Vagina (tissue), 2 donors: ENCODE measurements around the gene TUBGCP4.

ENCODE experiments used
- POLR2A ChIP-seq, 2 donors: fragments of 450-650 bp; IDR thresholded peaks; one replicate each; pipeline ENCODE4 v1.6.1; 2017; ENCODE audit warnings: antibody characterized with exemption in 2 of 2, mild to moderate bottlenecking in 2 of 2, moderate library complexity in 2 of 2
- POLR2AphosphoS5 ChIP-seq, 2 donors: sonication (generic); formaldehyde crosslinking; IDR thresholded peaks; one replicate each; pipeline ENCODE4 v1.9.0; 2017; ENCODE audit warnings: antibody characterized with exemption in 2 of 2, mild to moderate bottlenecking in 2 of 2, low read depth in 1 of 2; ENCODE audit not compliant: insufficient read depth in 1 of 2
- TF ChIP-seq, protein P1 (sequence below), 3 experiments: fragments of 450-650 bp in 2 of 3; fragments of 200-600 bp in 1 of 3; sonication (generic) in 1 of 3; IDR thresholded peaks; one replicate each; pipeline ENCODE4 v1.5.1; 2017 to 2019; ENCODE audit warnings: antibody characterized with exemption in 3 of 3, mild to moderate bottlenecking in 2 of 3, moderate library complexity in 2 of 3

DNA sequence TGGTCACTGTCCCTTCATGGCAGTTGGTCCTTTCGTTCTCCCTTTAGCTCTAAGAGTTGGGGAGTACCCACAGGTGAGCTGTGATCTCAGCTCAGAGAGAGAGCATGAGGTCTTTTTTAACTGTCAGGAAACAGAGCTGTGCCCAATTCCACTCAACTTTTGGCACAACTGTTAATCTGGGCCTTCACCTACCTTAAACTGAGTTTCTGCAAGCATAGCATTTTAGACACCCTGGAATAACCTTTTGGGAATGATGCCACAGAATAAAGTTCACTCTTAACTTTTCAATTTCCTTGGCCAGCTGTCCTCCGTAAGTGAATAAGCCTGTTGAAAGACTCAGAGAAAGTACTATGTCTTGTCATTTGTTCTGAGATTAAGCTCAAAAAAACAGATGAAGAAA lies 35.9 kb downstream of the TUBGCP4 start:
- TF ChIP-seq, protein P1, sequence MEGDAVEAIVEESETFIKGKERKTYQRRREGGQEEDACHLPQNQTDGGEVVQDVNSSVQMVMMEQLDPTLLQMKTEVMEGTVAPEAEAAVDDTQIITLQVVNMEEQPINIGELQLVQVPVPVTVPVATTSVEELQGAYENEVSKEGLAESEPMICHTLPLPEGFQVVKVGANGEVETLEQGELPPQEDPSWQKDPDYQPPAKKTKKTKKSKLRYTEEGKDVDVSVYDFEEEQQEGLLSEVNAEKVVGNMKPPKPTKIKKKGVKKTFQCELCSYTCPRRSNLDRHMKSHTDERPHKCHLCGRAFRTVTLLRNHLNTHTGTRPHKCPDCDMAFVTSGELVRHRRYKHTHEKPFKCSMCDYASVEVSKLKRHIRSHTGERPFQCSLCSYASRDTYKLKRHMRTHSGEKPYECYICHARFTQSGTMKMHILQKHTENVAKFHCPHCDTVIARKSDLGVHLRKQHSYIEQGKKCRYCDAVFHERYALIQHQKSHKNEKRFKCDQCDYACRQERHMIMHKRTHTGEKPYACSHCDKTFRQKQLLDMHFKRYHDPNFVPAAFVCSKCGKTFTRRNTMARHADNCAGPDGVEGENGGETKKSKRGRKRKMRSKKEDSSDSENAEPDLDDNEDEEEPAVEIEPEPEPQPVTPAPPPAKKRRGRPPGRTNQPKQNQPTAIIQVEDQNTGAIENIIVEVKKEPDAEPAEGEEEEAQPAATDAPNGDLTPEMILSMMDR (IDR thresholded peaks at IDR 0.05): no peak
- no peak for TF ChIP-seq POLR2A (IDR thresholded peaks at IDR 0.05)
- TF ChIP-seq POLR2AphosphoS5 (IDR thresholded peaks at IDR 0.05; ENCODE audit: insufficient read depth in 1 of 2, low read depth in 1 of 2): no peak
